ENCODE measurements around the gene TENT5A. TPM values are rescaled to one million over a fixed set of nuclear protein-coding genes. Genes with fewer than 3 reads are reported as not detected.

TENT5A gene
- total RNA-seq, 1 experiment from 2014 or later, result 2.0 TPM

GRCh38 chr6:81762606-81763005 is 10.1 kb upstream of the TENT5A start:
- no peaks in the 10 kb centered on the region for H3K79me2 ChIP-seq (ENCODE audit: low read depth)
- TF ChIP-seq EZH2 (IDR thresholded peaks at IDR 0.05; ENCODE audit: low read depth) (no peak), CTCF (conservative IDR thresholded peaks at IDR 0.05) (no peak)
- H3K9me2 ChIP-seq (ENCODE audit: insufficient read depth), result no peaks in the 10 kb centered on the region
- no peak overlapping the region for H3K4me3 ChIP-seq
- H3F3A ChIP-seq (ENCODE audit: insufficient read depth, low read depth), result peaks cover 18% of the 10 kb centered on the region
- H3K4me2 ChIP-seq, result no peak overlapping the region
- H3K27ac ChIP-seq, result no peak overlapping the region
- CTCF ChIA-PET, result no interaction called here
- no peak overlapping the region for H2AFZ ChIP-seq
- DNase-seq, result no peak
- BruUV-seq (replicated peaks), result no TSS peak
- H4K20me1 ChIP-seq (ENCODE audit: insufficient read depth), result no peaks in the 10 kb centered on the region
- no peaks in the 10 kb centered on the region for H3K27me3 ChIP-seq (ENCODE audit: insufficient read depth, low read depth)
- no peaks in the 10 kb centered on the region for H3K9me3 ChIP-seq (ENCODE audit: insufficient read depth, low read depth)
- POLR2A ChIA-PET (ENCODE audit: unreplicated experiment), result no interaction called here
- no peaks in the 10 kb centered on the region for H3K36me3 ChIP-seq (ENCODE audit: low read depth)
- H3K4me1 ChIP-seq (replicated peaks; ENCODE audit: insufficient read depth), result peaks cover 20% of the 10 kb centered on the region
- intact Hi-C loops (cut with micrococcal nuclease; ENCODE audit: unreplicated experiment), result no loop called here

- Histone ChIP-seq H3K27ac (no peak overlapping the region), H3K79me2 (ENCODE audit: low read depth) (no peaks in the 10 kb centered on the region), H3K4me3 (no peak overlapping the region), H3F3A (ENCODE audit: insufficient read depth, low read depth) (peaks cover 14% of the 10 kb centered on the region; the same call in 1 of the 2 replicates), H3K9me3 (ENCODE audit: insufficient read depth, low read depth) (no peaks in the 10 kb centered on the region), H3K27me3 (ENCODE audit: insufficient read depth, low read depth) (no peaks in the 10 kb centered on the region), H2AFZ (no peak overlapping the region), H3K36me3 (ENCODE audit: low read depth) (no peaks in the 10 kb centered on the region), H3K4me1 (replicated peaks; ENCODE audit: insufficient read depth) (peaks cover 16% of the 10 kb centered on the region), H3K9me2 (ENCODE audit: insufficient read depth) (no peaks in the 10 kb centered on the region), H4K20me1 (ENCODE audit: insufficient read depth) (no peaks in the 10 kb centered on the region), H3K4me2 (no peak overlapping the region)
- no TSS peak for BruUV-seq (replicated peaks)
- ChIA-PET POLR2A (ENCODE audit: unreplicated experiment) (no interaction called here), CTCF (no interaction called here)
- intact Hi-C loops (cut with micrococcal nuclease; ENCODE audit: unreplicated experiment), result no loop called here
- TF ChIP-seq CTCF (conservative IDR thresholded peaks at IDR 0.05) (no peak), EZH2 (IDR thresholded peaks at IDR 0.05; ENCODE audit: low read depth) (no peak)
- no peak for DNase-seq
Observed at GRCh38 chr6:81762132-81762531, 9.7 kb upstream of the TENT5A start.

- Histone ChIP-seq H3K27ac (no peak overlapping the region), H3F3A (ENCODE audit: insufficient read depth, low read depth) (peaks cover 4% of the 10 kb centered on the region; the same call in 1 of the 2 replicates), H3K27me3 (ENCODE audit: insufficient read depth, low read depth) (no peaks in the 10 kb centered on the region), H4K20me1 (ENCODE audit: insufficient read depth) (no peaks in the 10 kb centered on the region), H3K36me3 (ENCODE audit: low read depth) (no peaks in the 10 kb centered on the region), H2AFZ (no peak overlapping the region), H3K4me3 (no peak overlapping the region), H3K4me2 (no peak overlapping the region), H3K79me2 (ENCODE audit: low read depth) (no peaks in the 10 kb centered on the region), H3K4me1 (replicated peaks; ENCODE audit: insufficient read depth) (peaks cover 6% of the 10 kb centered on the region), H3K9me2 (ENCODE audit: insufficient read depth) (no peaks in the 10 kb centered on the region), H3K9me3 (ENCODE audit: insufficient read depth, low read depth) (no peaks in the 10 kb centered on the region)
- ChIA-PET CTCF (no interaction called here), POLR2A (ENCODE audit: unreplicated experiment) (interaction anchor here (0.6 kb wide), 1 partner anchor 314 kb away, joined by 43 read pairs; no protein-coding TSS in a partner anchor)
- no peak for TF ChIP-seq CTCF (conservative IDR thresholded peaks at IDR 0.05)
- no peak for TF ChIP-seq EZH2 (IDR thresholded peaks at IDR 0.05; ENCODE audit: low read depth)
- no peak for DNase-seq
- intact Hi-C loops (cut with micrococcal nuclease; ENCODE audit: unreplicated experiment), result no loop called here
- no TSS peak for BruUV-seq (replicated peaks)
Observed at GRCh38 chr6:81761197-81761596, 8.7 kb upstream of the TENT5A start.

All from PC-9 (cell line).